Stimulated activated CD4-positive, alpha-beta T cell treated with anti-CD3 and anti-CD28 coated beads, Interleukin-12 subunit alpha, Interleukin-12 subunit beta, amount 100 ng/mL, for 48 hours (primary cell): ENCODE data around the gene METAP1.
"Not testable (repeated sequence)": the region's sequence is repeated elsewhere in the genome, so short reads cannot be mapped to it uniquely, and the experiment has no call there.

Experiments used
- DNase-seq, 3 donors: peaks; one replicate each; pipeline ENCODE4 v3.0.0-alpha.2; 2020; ENCODE audit warnings: low read depth in 2 of 3, low spot score in 1 of 3

METAP1 gene

GRCh38 chr4:99091216-99091575 lies 95.7 kb downstream of the METAP1 start:
- no peak for DNase-seq

GRCh38 chr4:99091841-99092240 lies 96.3 kb downstream of the METAP1 start:
- not testable (repeated sequence) for DNase-seq

GRCh38 chr4:99099311-99099710 lies 103.8 kb downstream of the METAP1 start:
- no peak for DNase-seq

- DNase-seq, result not testable (repeated sequence)
Observed at GRCh38 chr4:99099814-99100213, 104.3 kb downstream of the METAP1 start.

GRCh38 chr4:99100876-99101275 lies 105.4 kb downstream of the METAP1 start:
- DNase-seq, result no peak

GRCh38 chr4:99102634-99103033 lies 107.1 kb downstream of the METAP1 start:
- no peak for DNase-seq

- no peak for DNase-seq
Observed at GRCh38 chr4:99103166-99103565, 107.6 kb downstream of the METAP1 start.

GRCh38 chr4:99104153-99104552 lies 108.6 kb downstream of the METAP1 start:
- no peak for DNase-seq

- not testable (repeated sequence) for DNase-seq
Observed at GRCh38 chr4:99109286-99109685, 113.8 kb downstream of the METAP1 start.
